NCI-H526 (cell line): ENCODE measurements around the gene SEC16B.
A peak's percentile ranks its signal among the peaks of the same experiment; 100 is the strongest.

Experiments
- DNase-seq, 2 experiments: peaks; one replicate each; lab custom pipeline; 2025; lab: John Stamatoyannopoulos, UW

The SEC16B gene

DNA sequence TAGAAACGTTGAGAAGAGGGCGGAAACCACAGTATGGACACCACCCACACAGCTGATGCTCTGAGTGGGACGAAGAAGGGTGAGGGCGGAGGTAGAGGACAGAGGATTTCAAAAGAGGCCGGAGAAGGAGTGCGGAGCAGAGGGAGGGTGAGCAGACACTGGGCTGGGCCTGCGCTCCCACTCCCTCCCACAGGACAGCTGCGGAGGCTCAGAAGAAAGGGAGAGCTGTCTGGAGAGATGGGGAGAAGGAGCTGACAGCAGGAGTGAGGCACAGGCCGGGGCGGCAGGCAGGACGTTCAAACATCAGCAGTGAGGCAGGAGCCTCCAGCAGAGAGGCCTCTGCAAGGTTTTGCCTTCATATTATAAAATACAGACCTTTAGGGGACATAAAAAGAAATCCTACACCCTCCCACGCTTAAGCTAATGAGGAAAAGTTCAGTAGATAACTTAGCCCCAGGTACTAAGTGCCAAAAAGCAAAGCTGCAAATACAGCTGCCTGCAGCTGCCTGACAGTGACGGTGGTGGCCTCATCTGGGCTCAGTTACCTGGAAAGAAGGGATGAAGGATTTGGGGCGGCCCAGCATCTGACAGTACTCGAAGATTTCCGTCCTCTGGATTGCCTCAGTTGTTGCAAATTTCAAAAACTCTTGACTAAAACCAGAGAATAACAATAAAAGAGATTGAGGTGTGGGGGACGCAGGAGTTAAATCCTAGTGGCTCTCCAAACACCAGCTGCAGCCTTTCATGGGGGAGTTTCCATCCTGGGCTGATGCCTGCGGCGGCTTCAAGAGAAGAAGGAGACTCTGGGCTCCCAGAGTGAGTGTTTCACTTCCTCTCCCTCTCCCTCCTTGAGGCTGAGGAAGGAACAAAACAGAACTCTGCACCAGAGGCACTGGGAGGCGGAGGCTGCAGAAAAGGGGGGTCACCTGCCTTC lies 25.6 kb downstream of the SEC16B start:
- no peak for DNase-seq

DNA sequence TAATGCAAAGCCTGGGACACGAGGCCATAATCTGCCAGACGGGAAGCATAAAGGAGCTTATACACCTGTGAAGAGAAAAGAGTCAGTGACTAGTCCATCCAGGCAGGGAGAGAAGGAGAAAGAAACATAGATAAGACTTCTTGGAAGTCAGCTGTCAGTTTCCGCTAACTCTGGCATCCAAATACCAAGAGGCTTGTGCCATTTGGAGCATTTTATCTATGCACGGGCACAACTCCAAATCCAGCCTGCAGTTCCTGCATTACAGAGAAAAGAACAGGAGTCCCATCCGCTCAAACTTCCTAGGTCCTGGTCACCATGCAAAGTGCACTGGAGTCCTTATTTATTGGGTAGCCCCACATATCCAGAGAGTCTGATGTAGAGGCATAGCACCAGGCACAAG lies 27.9 kb downstream of the SEC16B start:
- no peak for DNase-seq

DNA sequence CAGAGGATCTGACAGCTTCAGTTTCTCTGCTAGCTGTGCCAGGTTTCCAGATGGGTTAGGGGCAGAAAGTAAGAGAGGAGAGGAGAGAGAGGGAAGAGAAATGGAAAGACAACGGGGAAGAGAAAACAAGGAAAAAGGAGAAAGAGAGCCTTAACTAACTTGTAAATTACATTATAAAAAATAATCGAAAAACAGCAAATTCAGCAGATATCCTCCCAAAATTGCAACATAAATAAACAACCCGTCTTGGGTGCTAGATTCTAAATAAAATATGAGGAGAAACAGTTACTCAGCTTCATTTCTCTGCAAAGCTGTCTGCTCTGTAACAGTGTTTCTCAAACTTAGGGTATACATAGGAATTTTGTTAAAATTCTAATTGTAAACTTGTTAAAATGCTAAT lies 29.2 kb downstream of the SEC16B start:
- DNase-seq, result no peak

DNA sequence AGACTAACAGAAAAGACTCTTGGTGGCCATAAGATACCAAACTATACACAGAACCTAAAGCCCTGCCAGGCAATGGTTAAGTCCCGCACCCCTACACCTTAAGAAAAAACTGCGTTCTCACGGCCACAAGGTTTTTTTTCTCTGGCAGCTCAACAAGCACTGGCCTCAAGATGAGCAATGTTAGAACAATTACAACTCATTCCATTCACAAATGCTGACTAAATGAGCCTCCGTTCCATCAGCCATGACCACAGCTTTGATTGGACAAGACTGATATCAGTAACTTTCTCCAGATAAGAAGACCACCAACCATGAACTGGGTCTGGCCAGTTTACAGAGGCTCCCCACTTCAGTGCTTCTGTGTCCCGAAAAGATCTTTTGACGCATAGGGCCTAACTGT lies 31.9 kb downstream of the SEC16B start:
- no peak for DNase-seq

DNA sequence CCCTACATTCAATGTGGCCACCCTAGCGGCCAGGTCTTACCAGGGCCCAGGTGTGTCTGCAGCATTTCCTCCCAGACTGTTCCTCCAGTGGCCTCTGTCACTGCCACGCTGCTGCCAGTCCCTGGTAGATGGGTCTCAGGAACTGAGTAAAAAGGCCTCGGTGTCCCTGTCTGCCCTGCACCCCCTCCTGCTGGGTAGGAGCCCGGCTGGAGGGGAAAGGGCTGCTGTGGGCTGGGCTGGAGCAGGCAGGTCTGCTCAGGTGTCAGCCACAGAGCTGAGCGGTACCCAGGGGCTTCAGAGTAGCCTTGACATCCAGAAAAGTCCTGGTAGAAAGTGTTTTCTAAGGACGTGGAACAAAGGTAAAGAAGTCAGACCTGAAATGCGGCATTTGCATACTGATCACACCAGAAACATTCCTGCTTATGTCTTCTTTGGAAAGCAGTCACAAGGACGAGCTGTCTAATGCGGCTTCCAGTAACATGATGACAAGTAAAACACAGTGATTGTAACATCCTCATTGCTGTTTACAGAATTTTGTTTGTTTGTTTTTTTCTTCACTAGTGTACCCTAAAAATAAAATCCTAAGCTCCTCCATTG lies 32.6 kb downstream of the SEC16B start:
- DNase-seq, result peak in 1 of 2 experiments; percentile 59

DNA sequence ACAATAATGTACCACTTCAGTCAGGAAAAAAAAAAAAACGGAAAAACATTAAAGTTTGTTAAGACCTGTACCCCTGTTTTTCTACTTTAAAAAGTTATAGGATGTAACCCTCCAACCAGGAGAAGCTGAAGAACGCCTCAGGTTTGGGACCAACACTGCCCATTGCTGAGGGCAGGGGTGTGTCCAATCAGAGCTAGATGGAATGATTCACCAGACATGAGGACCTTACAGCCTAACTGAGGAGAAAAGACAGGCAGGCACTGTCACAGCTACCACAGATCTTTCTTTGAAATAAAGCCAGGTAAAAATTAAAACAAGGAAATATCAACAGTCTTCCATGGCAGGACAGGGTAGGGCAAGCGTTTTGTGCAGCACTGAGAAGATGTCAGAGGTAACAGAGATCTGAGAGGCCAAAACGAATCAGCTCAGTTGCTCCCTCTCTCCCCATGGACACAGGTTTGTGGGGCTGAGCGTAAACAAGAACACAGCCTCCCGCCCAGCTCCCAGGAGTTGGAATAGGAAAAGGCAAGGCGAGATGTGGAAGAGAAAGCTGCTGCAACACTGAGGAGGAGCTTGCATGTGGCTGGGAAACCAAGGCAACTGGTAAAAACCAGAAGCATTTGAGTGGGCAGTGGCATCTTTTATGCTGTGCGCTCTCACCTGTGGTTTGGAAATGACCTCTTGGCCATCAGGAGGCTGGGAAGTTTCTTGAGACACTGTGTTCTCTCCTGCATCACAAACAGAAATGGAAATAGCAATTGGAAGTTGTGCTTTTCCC lies 34.0 kb downstream of the SEC16B start:
- DNase-seq, result no peak

DNA sequence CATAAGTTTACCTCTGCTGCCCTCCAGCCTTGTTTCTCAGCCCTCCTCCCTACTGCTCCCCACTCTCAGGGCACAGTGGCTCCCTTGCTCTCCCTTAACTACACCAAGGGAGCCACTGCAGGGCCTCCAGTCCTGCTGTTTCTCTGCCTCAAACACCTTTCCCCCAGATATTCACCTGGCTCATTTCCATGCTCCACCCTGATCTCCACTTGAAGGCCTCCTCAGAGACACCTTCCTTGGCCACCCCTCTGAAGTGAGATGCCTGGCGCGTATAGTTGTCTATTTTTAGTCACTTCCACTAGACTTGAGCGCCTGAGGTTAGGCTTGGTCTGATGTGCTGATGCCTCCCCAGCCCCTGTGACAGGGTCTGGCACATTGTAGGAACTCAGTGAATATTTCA lies 34.9 kb downstream of the SEC16B start:
- DNase-seq, result no peak

DNA sequence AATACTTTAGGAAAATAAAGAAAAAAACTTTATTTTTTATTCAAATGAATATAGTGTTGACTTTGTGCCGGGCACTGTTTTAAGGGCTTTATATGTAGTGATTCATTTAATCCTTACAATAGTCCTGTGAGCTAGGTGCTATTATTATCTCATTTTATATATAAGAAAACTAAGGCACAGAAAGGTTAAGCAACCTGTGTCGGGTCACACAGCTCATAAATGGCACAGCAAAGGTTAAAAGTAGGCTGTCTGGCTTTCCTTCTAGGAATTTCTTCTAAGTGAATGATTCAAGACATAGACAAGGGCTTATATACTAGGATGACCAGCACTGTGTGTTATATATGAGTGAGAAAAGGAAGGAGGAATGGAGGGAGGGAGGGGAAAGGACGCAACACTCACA lies 35.4 kb downstream of the SEC16B start:
- DNase-seq, result no peak

DNA sequence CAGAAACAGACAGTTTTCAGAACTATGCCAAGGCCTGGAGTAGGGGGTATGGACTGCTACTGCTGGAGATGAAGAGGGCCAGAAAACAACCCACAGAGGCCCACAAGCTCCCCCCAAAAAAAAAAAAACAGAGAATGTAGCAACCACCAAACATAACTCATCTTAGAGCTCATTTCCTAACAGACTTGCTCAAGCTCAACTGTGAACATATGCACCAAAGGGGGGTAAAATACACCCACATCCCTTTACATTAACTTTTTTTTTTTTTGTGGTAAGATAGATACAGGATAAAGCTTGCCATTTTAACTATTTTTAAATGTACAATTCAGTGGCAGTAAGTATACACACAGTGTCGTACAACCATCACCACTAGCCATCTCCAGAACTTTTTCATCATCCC lies 36.0 kb downstream of the SEC16B start:
- DNase-seq, result no peak

DNA sequence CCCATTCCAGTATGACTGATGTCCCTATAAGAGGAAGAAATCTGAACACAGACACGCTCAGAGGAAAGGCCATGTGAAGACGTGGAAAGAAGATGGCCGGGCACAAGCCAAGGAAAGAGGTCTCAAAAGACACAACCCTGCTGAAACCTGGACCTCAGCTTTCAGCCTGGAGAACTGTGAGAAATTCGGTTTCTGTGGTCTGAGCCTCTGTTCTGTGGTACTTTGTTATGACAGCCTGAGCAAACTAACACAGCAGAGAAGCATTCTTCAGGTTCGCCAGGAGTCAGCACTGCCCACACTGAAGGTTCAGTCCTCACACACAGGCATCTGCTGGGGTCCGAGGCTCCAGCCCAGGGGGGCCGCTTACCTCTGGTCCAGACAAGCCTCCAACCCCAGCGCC lies 37.7 kb downstream of the SEC16B start:
- no peak for DNase-seq

DNA sequence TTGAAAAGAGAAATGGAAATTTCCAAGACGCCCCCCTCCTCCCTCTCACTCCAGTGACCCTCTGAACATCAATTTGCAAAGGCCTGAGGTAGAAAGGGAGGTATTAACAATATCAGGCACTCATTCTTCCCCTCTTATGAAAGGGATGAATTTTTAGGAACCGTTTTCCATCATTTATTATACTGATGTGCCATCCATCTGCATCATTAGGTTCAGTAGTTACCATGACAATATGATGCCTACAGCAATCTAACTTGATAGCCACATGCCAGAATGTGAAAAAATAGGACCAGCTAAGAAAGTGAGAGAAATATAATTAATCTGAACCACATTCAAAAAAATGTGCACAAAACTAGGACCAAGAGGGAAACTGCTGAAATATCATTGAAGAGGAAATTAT lies 40.9 kb downstream of the SEC16B start:
- no peak for DNase-seq

DNA sequence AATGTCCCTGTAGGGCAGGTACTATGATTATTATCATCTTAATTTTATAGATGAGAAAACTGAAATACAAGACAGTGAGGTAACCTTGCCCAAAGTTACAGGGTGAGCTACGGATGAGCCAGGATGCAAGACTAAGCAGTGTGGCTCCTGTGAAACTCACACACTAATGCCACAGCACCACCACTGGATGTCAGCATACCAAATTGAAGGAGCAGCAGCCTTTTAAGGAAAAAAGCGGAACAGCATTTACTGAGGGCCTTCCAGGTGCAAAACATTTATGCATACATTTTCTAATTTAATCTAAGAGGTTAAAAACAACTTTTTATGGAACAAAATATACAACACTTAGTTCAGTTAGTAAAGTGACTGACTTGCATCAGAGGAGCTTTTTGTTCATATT lies 41.7 kb downstream of the SEC16B start:
- DNase-seq, result peak in 1 of 2 experiments; percentile 22

DNA sequence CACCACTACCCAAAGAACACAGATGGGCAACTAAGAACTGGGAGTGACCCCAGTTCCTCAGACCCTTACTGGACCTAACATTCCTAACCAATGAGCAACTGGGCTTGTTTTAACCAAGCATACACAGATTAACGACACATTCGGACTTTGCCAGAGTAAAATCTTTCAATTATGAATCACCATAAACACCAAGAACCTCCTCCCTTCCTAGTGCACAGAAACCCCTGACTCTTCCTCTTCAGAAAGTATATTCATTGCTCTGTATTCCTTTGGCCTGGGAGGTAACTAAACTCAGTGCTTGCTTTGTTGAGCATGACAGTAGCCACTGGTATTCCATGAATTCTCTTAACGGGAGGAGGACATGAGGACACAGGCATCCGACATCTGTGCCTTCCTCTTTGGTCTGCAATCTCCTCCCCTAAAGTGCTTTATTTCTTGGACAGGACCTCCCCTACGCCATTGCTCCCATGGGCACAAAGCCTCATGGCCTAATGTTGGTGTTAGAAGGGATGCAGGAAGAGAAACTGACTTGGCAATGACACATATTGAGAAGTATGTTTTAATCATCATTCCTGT lies 42.7 kb downstream of the SEC16B start:
- DNase-seq, result no peak

DNA sequence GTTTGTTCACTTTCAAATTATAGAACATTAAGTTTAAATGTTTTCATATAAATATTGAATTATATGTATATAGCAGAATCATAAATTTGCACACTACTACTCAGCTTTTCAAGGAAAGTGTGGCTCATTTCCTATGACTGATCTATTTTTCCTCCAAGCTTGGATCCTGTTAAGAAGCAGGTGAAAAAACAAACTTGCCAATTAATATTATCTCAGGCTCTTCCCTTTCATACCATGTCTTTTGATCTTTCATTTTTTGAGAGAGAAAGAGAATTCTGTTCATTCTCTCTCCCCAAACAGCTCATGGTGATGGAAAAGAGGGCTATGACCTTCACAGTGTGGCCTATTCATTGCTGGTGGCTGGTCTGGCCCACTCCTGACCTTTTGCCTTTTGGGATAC lies 43.7 kb downstream of the SEC16B start:
- DNase-seq, result no peak

DNA sequence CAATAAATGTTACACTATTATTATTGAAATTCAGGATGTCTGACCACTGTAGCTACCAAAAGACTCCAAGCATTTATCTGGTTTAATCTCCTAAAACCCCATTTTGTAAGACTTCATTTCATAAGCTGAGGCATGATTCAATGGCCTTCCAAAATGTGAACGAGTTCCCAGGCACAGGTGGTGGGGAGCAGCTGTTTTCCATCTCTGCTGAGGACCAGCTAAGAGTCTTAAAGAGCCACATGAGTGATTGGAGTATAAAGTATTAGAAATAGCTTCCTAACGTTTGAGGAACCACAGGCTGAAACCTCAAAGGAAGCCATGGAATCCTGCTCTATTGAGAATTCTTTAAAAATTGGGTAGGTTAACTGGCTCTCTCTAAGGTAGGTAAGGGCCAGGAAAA lies 44.9 kb downstream of the SEC16B start:
- no peak for DNase-seq

DNA sequence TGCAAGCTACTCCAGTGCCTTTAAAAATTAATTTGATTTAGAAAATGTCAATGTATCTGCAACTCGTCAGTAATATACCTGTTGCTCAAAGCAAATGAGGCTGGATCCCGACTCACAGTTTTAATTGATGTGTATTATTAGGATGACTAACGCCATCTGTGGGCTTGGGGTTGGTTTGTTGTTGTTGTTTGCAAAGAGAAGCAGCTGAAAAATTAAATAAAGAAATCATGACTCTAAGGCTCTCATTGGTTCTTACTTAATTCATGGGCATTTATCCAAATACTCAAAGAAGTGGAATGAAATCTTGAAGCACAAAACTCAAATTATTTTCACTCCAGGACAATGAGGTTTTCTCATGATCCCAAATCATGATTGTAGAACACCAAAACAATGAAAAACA lies 46.4 kb downstream of the SEC16B start:
- no peak for DNase-seq

DNA sequence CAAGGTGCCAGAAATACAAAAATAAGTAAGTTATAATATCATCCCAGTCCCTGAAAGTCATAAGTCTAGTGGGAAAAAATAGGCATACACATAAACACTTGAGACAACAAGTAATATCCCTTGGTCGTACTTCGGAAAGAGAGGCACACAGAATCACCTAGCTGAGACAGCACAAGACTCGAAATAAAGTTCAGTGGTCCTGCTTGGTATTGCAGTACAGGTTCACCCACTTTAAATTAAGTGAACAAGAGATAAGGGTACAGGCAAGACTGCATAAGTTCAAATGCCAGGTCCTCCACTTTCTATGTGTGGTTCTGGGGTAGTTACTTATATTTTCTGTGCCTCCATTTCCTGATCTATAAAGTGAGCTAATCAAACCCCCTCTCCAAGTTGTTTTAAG lies 47.6 kb downstream of the SEC16B start:
- DNase-seq, result no peak

DNA sequence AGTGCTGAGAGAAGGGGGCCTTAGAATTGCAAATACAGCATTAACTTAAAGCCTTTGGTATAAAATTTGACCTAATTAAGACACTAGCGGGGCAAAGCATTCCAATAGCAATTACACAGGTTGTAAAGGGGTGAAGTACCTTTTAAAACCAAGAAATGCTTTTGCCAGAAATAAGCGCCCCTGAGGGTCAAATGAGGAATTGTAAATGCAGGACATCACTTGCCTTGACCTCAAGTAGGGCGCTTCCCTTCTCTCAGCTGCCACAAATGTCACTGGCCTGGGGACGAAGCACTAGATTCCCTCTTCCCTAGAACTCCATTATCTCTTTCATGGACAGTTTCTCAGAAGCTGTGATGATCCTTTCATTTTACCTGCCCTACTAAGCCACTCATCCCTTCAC lies 48.3 kb downstream of the SEC16B start:
- no peak for DNase-seq

DNA sequence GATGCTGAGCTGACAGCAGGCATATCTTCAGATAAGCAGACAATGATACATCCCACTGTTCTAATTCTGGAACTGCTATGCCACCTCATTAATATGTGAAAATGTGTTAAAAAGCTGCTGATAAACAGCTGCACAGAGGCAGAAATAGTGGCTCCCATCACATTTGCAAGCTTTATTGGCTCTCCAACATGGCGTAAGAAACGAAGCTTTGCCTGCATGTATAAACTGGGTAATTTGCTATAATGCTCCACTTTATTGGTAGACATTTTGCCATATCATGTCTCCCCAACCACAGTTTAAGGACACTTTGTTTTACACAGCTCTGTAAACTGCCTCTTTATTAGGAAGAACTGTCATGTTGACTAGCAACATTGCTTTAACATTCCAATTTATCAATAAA lies 49.8 kb downstream of the SEC16B start:
- DNase-seq, result no peak

DNA sequence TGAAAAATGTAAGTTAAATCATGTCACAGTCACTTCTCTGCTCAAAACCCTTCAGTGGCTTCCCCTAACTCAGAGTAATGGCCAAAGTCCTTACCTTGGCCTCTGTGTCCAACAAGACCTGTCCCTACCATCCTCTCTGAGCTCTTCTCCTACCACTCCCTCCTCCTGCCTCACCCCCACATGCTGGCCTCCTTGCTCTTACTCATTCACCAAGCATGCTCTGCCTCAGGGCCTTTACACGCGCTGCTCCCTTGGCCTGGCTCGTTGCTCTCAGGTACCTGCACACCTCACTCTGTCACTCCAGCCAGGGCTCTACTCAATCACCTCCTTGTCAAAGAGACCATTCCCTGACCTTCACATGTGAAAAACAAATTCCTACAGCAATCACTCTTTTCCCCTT lies 54.2 kb downstream of the SEC16B start:
- no peak for DNase-seq

DNA sequence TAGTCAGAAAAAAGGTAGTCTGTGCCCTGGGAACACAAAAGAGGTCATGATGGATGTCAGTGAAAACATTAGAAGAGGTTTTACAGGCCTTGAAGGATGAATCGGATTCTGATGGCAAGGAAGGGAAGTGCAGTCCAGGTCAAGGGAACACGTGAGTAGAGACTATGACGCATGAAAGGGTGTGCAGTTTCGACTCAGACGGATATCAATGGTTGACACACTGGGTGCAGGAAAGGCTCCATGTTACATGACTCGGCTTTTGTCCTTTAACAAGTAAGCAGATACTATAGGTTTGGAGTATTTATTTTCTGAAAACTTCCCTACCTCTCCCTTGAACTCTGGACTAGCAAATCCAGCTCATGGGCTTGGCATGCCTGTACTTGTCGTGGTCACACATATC lies 55.3 kb downstream of the SEC16B start:
- DNase-seq, result no peak

DNA sequence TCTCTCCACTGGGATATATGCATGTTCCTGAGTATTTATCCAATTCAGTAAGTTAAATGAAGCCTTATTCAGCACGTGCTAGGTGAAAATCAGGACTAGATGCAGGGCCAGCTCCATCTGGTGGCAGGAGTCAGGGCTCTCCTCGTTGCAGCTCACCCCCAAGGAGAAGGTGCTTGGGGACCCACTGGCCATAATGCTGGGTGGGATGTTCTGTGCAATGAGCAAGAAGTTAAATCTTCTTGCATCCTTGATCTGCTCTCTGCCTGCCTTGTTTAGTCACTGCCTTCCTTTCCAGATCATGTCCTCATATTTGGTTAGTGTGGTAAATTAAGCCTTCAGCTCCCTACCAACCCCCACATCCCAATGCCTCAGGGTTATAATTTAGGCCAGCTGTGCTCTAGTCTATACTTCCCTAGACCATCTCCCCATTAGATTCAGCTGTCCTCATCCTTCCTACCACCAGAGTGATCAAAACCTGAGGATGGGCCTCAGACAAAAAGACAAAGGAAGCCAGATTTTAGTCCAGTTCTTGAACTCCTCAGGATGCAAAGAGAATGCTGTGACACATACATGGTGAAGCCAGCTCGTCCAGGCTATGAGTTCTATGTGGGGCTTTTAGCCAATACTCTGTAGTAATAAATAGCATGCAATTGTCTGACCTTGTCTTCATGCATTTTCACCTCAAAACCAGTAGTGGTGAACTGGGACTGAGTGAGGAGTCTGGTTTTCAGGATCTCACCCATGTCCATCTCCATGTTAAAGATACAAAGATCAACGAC lies 55.9 kb downstream of the SEC16B start:
- DNase-seq, result peak; percentile 44 to 76
